Ovary (tissue), 3 donors: ENCODE data around the gene FGGY.

Source experiments
- EP300 ChIP-seq: sonication (generic); formaldehyde crosslinking; IDR thresholded peaks from one replicate; pipeline ENCODE4 v1.6.1; 2017; ENCODE audit warnings: antibody characterized with exemption
- POLR2A ChIP-seq: fragments of 450-650 bp; IDR thresholded peaks from one replicate; pipeline ENCODE4 v1.6.1; 2017; ENCODE audit warnings: antibody characterized with exemption, mild to moderate bottlenecking, moderate library complexity
- TF ChIP-seq, protein P1 (sequence below), 3 donors: fragments of 450-650 bp in 2 of 3; fragments of 200-600 bp in 1 of 3; IDR thresholded peaks; one replicate each; pipeline versions ENCODE4 v1.5.1 to v1.8.0; 2016 to 2022; ENCODE audit warnings: antibody characterized with exemption in 3 of 3, mild to moderate bottlenecking in 1 of 3
- donor health status: DM: no; HTN: no; CAD: no.

DNA sequence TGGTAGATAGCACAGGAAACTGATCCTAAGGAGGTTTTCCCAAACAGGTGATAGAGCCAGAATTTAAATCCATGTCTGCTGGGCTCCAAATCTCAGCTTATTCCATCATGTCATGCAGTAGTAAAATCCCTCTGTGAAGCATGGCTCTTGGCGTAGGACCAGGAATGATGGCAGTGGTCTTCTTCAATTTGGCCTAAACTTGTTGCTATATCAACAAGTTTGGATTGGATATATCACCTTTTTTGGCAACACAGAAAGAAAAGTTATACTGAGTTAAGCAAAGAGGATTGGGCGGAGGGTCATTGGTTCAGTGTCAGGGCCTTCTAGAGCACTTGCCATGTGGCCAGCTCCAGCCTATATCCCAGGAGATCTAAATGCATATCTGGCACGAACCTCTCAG is 52.2 kb downstream of the FGGY start:
- TF ChIP-seq EP300 = no peak
- no peak for TF ChIP-seq POLR2A
- TF ChIP-seq, protein P1, sequence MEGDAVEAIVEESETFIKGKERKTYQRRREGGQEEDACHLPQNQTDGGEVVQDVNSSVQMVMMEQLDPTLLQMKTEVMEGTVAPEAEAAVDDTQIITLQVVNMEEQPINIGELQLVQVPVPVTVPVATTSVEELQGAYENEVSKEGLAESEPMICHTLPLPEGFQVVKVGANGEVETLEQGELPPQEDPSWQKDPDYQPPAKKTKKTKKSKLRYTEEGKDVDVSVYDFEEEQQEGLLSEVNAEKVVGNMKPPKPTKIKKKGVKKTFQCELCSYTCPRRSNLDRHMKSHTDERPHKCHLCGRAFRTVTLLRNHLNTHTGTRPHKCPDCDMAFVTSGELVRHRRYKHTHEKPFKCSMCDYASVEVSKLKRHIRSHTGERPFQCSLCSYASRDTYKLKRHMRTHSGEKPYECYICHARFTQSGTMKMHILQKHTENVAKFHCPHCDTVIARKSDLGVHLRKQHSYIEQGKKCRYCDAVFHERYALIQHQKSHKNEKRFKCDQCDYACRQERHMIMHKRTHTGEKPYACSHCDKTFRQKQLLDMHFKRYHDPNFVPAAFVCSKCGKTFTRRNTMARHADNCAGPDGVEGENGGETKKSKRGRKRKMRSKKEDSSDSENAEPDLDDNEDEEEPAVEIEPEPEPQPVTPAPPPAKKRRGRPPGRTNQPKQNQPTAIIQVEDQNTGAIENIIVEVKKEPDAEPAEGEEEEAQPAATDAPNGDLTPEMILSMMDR (IDR thresholded peaks at IDR 0.05) = no peak
